Stimulated activated CD8-positive, alpha-beta memory T cell treated with anti-CD3 and anti-CD28 coated beads, Interleukin-2, amount 100 ng/mL, for 48 hours (primary cell): ENCODE measurements around the gene MRAS.
"Not testable (repeated sequence)": the region's sequence is repeated elsewhere in the genome, so short reads cannot be mapped to it uniquely, and the experiment has no call there.

Experiments used
- DNase-seq, 2 donors: peaks; one replicate each; pipeline ENCODE4 v3.0.0-alpha.2; 2020; ENCODE audit warnings: low read depth in 2 of 2

MRAS gene

DNA sequence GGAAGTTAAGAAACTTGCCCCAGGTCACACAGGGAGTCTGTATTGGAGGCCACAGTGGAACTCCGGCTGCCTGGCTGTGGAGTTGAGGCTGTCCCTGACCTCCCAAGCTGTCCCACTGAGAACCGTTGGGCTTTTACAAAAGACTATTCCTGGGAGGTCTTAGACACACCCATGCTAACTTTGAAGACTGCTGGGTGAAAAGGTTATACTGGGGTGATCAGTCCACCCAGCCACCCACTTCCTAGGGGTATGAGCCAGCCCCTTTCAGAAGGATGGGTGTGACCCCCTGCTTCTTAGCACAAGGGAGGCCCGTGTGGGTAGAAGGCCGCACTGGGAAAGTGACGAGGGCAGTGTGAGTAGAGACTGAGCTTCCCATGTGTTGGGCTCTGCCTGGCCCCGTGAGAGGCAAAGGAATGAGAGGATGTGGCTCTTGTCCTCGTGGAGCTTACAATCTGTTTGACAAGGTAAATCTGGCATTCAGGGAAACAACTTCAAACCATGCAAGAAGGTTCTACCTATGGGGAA, 19.0 kb downstream of the MRAS start:
- no peak for DNase-seq

DNA sequence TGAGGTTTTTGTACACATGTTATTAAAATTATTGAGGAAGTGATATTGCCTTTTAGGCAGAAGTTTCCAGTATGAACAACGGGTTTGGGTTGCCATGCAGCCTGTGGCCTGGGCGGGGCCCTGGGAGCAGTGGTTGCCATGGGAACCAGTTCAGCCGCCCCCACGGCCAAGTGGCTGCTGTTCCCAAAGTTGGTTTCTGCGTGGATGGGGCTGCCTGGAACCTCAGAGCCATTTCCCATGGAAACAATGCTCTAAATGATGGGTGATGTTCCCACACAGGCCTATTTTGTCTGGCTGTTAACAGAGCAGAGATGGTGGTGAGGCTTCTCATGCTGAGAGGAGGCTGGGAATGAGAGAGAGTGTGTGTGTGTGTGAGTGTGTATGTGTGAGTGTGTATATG, 19.5 kb downstream of the MRAS start:
- DNase-seq: no peak

DNA sequence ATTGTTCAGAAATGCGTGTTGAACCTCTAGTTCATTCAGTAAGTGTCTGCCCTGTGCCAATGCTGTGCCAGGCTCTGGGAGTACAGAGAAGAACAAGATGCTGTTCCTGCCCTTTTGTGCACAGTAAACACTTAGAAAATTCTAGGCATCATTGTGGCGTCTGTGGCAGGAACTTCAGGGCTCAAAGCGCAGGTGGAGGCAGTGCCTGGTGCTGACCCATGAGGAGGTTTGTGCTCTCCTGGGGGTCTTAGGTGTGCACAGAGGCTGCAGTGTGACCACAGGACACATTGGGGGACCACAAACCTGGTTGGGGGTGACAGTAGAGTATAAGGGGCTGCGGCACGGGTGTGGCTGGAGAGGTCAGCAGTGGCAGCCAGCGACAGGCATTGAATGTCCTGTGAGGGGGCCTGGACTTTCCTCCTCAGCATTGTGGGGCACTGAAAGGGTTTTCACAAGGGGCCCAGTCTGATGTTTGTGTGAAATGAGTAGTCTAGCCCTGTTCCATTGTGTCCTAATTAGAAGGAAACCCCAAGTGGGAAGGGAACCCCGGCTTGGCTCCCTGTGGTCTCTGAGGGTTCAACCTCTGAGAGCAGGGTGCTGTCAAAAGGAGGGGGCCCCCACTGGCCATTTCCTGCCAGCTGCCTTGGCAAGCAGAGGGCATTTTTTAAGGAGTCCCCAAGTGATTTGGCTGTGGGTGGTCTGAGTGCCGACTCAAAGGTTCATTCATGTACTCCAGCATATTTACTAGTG, 20.9 kb downstream of the MRAS start:
- no peak for DNase-seq

DNA sequence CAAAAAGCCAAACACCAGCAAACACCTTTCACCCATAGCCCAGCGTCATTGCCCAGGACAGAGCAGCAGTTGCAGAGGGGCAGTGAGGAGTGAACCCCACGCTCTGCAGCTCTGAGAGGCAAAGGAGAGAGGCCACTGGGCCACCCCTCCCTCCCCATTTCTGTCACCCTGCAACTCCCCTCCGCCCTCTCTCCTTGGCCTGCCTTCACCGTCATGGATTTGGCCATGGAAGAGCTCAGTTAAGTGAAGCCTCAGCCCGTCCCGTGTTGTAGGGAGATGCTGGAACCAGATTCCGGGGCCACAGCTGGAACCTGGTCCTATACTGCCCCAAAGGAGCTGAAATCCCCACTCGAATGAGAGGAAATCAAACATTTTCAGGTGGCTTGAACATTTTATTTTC, 21.9 kb downstream of the MRAS start:
- no peak for DNase-seq

DNA sequence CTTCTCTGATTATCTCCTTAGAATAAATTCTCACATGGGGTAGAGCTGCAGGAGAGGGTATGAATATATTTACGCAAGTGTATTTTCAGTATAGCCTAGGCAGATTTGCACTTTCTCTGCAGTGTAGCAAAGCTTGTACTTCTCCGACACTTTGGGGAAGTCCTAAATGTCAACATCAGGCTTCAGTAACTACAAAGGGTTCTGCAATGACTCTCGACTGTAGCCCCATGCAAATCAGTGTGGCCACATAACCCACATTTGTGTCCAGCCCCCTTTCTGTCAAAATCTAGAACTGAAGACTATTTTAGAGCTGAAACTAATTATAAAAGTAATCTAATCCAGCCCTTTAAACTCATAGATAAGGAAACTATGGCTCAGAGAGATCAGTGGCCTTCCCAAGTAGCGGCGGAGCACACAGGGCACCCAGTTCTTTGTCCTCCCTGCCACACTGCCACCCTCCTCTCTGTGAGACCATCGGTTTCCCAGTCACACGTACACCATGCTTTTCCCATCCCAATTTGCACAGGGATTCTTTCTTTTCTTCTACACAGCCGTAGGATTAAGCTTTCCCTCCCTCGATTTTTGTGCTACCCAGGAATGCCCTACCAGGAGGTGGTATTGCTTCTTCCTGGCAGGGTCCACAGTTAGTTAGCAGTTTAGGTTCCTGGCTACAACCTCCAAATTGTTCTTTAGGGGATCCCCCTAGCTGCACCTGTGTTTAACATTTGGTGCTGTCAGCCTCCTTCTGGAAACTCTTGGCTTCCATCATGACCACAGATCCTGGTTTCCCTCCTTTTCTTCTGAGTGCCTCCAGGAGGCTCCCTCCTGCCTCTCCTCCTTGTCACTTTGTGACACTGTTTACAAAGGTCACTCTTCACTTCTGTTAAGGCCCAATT, 22.9 kb downstream of the MRAS start:
- DNase-seq: no peak

DNA sequence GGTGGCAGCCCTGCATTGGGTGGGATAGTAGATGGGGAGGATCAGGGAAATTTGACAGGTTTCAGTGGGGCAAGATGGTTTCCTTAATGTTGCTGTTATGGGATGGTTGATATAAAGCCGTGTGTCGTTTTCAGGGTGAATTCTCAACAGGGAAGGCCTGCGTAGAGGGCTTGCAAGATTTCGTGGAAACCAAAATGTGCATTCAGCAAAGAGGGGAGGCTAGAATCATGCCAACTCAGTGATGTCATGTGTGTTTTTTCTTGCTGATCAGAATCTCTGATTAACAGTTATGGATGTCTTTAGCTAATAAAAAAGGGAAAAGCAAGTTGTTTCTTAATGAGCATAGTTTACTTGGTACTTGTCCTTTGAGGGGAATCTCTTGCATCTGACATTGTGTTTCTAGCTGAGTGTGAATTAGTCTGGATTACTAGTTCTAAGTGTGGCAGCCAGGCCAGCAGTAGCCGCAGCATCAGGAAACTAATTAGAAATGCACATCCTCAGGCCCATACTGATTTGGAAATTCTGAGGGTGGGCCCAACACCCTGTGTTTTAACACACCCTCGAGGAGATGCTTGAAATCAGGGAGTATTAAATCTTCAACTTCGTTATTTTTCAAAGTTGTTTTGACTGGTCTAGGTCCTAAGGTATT, 24.8 kb downstream of the MRAS start:
- no peak for DNase-seq

DNA sequence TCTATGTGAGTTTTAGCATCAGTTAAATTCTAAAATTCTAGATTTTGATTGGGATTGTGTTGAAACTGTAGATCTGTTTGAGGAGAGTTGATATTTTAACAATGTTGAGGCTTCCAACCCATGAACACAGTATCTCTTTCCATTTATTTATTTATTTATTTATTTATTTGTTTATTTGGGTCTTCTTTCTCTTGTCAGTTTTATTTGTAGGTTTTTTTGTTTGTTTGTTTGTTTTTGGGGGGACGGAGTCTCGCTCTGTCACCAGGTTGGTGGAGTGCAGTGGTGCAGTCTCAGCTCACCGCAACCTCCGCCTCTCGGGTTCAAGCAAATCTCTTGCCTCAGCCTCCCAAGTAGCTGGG, 25.3 kb downstream of the MRAS start:
- DNase-seq: no peak

DNA sequence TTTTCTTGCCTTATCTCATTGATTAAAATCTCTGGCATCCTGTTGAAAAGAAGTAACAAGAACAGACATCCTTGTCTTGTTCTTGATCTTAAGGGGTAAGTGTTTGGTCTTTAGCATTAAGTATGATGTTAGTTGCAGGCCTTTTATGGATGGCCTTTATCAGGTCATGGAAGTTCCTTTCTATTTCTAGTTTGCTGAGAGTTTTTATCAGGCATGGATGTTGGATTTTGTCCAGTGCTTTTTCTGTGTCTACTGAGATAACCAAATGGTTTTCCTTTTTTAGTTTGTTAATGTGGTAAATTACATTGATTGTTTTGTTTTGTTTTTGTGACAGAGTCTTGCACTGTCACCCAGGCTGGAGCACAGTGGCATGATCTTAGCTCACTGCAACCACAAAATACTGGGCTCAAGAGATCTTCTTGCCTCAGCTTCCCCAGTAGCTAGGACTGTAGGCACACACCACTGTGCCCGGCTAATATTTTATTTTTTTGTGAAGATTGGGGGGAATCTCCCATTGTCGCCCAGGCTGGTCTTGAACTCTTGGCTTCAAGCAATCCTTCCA, 26.3 kb downstream of the MRAS start:
- DNase-seq: no peak

DNA sequence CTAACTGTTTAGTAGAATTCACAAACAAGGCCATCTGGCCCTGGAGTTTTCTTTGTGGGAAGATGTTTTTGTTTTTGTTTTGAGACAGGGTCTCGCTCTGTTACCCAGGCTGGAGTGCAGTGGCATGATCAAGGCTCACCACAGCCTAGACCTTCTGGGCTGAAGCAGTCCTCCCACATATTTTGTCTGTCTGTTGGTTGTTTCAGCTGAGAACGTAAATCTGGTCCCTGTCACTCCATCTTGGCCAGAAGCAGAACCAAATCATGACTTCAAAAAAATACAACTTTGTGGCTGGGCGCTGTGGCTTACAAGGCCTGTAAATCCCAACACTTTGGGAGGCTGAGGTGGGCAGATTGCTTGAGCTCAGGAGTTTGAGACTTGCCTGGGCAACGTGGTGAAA, 27.1 kb downstream of the MRAS start:
- DNase-seq: no peak

DNA sequence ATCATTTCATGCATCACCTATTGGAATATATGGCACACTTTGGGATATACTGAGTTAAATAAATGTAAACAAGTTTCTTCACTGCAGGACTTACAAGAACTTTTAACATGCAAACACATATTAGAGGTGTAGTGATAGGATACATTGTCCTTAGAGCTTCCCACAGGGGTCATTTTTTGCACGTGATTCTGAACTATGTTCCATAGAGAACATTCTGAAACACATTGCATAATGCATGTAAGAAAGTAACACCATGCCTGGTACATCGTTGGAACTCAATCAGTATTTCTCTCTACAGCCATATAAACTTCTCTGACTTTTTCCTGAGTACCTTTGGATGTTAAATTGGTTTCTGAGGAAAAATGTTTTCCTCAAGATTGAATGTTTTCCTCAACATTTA, 28.3 kb downstream of the MRAS start:
- DNase-seq: no peak

DNA sequence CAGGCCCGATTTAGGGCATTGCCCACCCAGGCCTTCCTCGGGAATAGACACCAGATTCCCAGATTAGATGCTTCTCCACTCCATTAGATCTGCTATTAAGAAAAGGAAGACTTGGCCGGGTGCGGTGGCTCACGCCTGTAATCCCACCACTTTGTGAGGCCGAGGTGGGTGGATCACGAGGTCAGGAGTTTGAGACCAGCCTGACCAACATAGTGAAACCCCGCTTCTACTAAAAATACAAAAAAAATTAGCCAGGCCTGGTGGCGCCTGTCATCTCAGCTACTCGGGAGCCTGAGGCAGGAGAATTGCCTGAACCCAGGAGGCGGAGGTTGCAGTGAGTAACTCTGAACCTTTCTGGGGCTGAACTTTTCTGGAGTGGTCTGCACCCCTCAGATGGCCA, 28.8 kb downstream of the MRAS start:
- DNase-seq: not testable (repeated sequence)

DNA sequence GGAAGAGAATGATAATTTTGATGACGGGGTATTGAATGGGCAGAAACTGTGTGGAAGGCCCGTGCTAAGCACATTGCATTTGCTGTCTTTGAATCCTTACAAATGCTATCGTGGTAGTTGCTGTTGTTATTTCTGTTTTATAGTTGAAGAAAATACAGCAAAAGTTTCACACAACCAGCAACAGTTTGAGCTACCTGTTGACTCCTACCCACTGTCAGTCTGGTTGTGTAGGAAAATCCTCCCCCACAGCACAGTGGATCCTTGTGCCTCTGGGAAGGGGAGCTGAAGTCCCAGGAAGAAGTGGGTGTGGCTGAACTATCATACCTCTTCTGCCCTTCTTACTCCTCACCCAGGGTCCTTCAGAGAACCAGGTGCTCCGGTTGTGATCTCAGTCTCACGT, 29.4 kb downstream of the MRAS start:
- DNase-seq: no peak

DNA sequence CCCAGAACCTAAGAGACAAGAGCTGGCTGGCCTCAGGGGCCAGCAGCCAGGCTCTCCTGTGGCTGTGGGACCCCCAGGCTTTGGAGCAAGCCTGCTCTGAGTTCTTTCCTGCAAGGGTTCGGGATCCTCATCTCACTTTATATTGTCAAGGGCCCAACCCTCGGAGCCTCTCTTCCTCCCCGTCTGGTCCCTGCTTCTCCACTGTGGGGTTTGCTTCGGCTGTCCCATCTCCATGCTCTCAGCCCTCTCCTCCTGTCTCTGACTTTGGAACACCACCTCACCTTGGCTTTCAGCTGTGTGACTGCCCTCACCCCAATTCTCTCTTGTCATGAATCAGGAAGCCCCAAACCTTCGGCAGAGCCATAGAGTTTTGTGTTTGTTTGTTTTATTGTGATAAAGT, 30.0 kb downstream of the MRAS start:
- DNase-seq: no peak

DNA sequence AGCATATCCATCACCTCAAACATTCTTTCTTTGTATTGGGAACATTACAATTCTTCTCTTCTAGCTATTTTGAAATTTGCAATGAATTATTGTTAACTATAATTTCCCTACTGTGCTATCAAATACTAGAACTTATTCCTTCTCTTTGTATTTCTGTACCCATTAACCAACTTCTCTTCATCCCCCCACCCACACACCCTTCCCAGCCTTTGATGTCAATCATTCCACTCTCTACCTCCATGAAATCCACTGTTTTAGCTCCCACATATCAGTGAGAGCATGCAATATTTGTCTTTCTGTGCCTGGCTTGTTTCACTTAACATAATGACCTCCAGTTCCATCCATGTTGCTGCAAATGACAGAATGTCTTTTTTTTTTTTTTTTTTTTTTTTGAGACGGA, 30.6 kb downstream of the MRAS start:
- no peak for DNase-seq

DNA sequence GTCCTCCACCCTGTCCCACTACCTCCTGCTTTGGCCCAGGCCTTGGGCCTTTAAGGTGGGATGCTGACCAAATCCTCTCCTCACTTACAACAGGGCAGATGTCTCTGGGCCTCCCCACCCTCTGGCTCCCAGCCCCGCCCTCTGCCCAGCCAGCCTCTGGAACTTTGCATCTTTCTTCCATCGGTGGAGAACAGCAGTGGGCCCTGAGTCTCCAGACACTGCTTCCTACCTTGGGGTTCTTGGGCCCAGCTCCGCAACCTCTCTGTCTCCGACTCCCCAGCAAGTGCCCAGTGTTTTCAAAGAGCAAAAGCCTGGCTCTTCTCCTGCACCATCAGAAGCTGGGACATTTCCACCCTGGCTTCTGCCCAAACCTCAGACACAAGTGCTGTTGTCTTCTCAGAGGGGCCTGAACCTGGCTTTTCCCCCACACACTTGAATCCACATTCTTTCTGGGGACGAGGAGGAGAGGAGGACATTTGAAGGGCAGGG, 33.1 kb downstream of the MRAS start:
- no peak for DNase-seq

DNA sequence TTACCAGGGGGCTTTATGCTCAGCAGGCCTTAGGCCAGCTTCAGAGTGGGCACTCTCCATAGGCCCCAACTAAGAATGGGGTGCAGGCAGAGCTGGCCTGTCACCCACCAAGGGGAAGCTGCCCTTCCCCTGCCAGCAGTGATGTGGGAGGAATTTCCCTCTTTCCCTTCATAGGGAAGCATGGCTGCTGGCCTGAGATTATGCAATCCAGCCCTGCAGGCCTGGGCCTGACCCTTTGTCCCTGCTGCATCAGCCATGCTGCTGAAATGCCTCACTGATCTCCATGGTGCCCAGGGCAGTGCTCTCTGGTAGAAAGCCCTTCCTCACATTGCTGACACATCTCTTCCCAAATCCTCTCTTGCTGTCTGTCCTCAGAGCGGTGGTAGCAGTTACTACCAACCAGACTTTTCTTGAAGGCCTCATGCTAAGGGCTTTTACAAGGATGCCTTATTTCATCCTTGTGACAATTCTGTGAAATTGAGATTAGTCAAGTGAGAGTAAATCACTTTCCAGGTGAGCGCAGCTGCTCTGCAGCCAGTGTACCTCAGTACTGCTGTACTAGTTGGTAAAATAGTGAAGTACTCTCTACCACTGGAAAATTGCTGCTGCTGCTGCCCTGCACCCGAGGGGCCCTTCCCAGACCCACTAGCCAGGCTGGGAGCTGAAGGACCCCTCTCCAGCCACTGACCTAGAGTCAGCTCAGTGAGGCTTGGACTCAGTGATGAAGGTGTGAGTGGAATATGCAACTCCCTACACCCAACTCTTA, 33.8 kb downstream of the MRAS start:
- no peak for DNase-seq

DNA sequence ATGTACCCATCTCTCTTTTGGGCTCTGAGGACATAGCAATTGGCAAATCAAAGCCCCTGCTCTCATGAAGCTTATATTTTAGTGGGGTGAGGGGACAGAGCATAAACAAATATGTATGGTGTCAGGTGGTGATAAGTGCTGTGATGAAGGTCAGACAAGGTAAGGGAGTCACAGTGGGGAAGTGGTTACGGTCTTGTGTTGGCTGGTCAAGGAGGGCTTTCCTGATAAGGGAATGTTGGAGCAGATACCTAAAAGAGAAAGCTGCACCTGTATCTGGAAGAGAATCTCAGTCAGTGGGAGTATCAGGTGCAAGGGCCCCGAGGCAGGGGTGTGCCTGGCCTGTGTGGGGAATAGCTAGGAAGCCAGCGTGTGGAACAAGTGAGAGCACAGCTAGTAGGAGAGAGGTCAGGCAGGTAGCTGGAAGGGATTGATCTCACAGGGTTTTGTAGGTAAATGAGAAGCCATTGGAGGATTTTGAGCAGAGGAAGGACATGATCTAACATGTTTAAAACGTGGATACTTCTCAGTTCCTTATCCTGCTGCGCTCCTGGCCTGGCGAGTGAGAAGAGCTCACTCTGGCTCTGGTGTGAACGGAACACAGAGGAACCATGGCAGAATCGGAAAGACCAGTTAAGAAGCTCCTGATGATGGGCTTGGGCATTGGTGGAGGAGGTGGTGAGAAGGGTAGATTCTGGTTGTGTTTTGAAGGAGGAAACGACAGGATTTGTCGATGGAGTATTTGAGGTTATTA, 35.5 kb downstream of the MRAS start:
- DNase-seq: no peak

DNA sequence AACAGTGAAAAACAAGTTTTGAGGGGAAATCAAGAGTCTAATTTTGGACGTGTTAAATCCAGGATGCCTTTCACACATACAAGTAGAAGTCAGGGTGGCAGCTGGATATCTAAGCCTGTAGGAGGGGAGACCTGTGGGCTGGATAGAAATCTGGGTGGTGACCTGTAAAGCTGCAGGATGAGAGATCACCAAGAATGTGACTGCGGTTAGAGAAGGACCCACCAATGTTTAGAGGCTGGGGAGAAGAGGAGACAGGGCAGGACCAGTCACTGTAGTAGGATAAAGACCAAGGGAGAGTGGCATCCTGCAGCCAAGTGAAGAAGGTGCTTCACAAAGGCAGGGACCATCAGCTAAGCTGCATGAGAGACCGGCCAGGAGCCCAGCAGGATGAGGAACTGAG, 36.2 kb downstream of the MRAS start:
- no peak for DNase-seq

DNA sequence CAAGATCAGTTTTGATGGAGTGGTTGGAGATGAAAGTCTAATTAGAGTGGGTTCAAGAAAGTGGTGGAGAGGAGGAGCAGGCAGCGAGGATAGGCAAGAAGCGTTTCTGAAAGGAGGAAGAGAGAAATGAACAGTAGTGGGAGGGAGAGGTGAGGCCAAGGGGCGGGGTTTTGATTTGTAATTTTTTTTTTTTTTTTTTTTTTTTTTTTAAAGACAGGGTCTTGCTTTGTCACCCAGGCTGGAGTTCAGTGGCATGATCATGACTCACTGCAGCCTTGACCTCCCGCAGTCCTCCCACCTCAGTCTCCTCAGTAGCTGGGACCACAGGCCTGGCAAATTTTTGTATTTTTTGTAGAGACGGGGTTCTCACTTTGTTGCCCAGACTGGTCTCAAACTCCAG, 36.6 kb downstream of the MRAS start:
- no peak for DNase-seq

DNA sequence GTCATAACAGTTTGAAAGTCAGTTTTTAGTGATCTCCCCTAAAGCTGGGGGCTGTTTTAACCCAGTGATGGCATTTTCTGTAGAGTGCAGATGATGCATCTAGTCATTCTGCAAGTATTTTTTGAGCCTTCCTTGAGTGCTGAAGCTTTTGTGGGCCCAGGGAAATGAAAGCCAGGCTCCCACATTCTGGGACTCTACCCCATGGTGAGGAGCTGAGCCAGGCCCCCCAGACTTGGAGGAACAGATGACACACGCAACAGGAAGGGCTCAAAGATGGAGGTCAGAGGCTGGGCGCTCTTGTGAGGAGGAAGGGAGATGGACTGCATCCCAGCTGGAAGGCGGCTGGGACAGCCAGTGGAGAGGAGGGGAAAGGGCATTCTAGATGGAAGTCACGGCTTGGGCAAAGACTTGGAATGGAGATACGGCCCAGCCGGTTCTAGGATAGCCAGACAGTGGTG, 40.8 kb downstream of the MRAS start:
- DNase-seq: no peak
